DND-41 (cell line): ENCODE data around the gene TNN.

Experiments used
- EZH2 ChIP-seq: IDR thresholded peaks from 3 replicates; pipeline ENCODE4 v1.6.1; 2012; ENCODE audit warnings: borderline replicate concordance, low read depth, mild to moderate bottlenecking, moderate library complexity, low read length, inconsistent platforms; ENCODE audit not compliant: severe bottlenecking
- TF ChIP-seq, protein P1 (sequence below): IDR thresholded peaks from 2 replicates; pipeline ENCODE4 v1.5.1; 2012; ENCODE audit warnings: borderline replicate concordance, low read length, moderate library complexity, mild to moderate bottlenecking; ENCODE audit not compliant: poor library complexity, severe bottlenecking; ENCODE audit errors: extremely low read depth

DNA sequence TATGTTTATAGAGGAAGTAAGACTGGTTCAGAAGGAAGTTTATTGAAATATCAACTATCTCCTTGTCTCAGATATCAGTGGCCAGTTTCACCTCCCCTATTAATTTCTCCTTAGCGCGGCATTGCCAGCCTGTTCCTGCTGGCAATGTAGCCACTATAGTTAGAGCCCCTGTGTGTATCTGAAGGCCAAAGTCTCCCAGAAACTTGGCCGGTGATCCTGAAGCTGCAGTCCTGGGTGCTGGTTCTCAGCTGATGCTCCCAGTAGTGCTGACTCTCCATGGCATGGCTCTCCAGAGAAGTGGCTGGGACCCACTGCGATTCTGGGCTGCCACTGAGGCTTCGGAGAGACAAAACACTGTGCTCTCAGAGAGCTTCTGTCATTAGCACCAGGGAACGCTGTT lies 59.9 kb downstream of the TNN start:
- TF ChIP-seq, protein P1, sequence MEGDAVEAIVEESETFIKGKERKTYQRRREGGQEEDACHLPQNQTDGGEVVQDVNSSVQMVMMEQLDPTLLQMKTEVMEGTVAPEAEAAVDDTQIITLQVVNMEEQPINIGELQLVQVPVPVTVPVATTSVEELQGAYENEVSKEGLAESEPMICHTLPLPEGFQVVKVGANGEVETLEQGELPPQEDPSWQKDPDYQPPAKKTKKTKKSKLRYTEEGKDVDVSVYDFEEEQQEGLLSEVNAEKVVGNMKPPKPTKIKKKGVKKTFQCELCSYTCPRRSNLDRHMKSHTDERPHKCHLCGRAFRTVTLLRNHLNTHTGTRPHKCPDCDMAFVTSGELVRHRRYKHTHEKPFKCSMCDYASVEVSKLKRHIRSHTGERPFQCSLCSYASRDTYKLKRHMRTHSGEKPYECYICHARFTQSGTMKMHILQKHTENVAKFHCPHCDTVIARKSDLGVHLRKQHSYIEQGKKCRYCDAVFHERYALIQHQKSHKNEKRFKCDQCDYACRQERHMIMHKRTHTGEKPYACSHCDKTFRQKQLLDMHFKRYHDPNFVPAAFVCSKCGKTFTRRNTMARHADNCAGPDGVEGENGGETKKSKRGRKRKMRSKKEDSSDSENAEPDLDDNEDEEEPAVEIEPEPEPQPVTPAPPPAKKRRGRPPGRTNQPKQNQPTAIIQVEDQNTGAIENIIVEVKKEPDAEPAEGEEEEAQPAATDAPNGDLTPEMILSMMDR = no peak
- no peak for TF ChIP-seq EZH2
